ENCODE data around the gene SIMC1. TPM values are rescaled to one million over a fixed set of nuclear protein-coding genes. Genes with fewer than 3 reads are reported as not detected.
"Not testable (repeated sequence)": the region's sequence is repeated elsewhere in the genome, so short reads cannot be mapped to it uniquely, and the experiment has no call there.

The SIMC1 gene
- total RNA-seq, 2 donors from 2014 or later: 23.2 to 25.5 TPM

DNA sequence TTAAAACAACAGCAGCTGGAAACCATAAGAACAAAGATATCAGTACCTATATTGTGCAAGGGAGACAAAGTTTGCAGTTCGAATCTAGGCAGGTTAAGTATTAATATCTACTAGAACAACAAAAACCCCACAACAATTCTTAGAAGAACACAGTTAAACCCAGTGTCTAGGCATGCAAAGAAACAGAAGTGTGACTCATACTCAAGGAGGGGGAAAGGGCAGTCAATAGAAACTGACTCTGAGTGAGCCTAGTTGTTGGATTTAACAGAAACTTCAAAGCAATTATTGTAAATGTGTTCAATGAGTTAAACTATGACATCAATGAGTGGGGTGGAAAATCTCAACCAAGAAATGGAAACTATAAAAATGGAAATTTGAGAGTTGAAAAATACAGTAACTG is 28.2 kb downstream of the SIMC1 start:
- H3K27ac Mint-ChIP-seq; DNase-seq; H3K9me3 Mint-ChIP-seq; H3K27me3 Mint-ChIP-seq (ENCODE audit: low read depth): not testable (repeated sequence)
- ATAC-seq (replicated peaks in 1 of 2): peak; percentile 85 to 91
- Mint-ChIP-seq H3K36me3 (ENCODE audit: insufficient read depth in 2 of 2) (peaks cover 4 to 22% of the 10 kb centered on the region in 2 donors), H3K4me1 (ENCODE audit: low read depth) (peaks cover 13% of the 10 kb centered on the region), H3K4me3 (peak overlapping the region in 1 of 2 donors; percentile 27)

DNA sequence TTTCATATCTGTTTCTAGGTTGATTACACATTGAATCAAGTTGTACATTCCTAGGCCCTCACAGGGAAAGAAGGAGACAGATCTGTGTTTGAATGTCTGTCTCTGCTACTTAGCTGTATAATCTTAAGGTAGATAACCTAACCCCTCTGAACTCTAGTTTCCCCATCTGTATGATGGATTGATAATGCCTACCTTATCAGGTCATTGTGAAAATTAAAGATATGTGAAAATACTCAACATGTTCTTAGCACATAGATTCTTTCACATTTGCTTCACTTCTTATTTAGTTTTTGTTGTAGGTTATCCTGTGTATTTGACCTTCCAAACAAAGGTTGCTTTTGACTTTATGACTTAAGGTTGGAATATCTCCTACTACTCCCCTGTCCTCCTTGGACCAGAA is 50.8 kb downstream of the SIMC1 start:
- H3K27me3 Mint-ChIP-seq (ENCODE audit: low read depth); H3K27ac Mint-ChIP-seq; ATAC-seq (replicated peaks in 1 of 2); DNase-seq; H3K4me3 Mint-ChIP-seq; H3K4me1 Mint-ChIP-seq (ENCODE audit: low read depth); H3K36me3 Mint-ChIP-seq (ENCODE audit: insufficient read depth in 2 of 2); H3K9me3 Mint-ChIP-seq: not testable (repeated sequence)

GRCh38 chr5:176290057-176290840 is 52.0 kb downstream of the SIMC1 start:
- ATAC-seq (replicated peaks in 1 of 2); H3K4me3 Mint-ChIP-seq; H3K27me3 Mint-ChIP-seq (ENCODE audit: low read depth); H3K27ac Mint-ChIP-seq; DNase-seq; H3K4me1 Mint-ChIP-seq (ENCODE audit: low read depth); H3K36me3 Mint-ChIP-seq (ENCODE audit: insufficient read depth in 2 of 2); H3K9me3 Mint-ChIP-seq: not testable (repeated sequence)

GRCh38 chr5:176305356-176305755 is 67.1 kb downstream of the SIMC1 start:
- H3K27ac Mint-ChIP-seq; H3K27me3 Mint-ChIP-seq (ENCODE audit: low read depth); H3K9me3 Mint-ChIP-seq; ATAC-seq (replicated peaks in 1 of 2); DNase-seq; H3K4me1 Mint-ChIP-seq (ENCODE audit: low read depth); H3K4me3 Mint-ChIP-seq: not testable (repeated sequence)
- H3K36me3 Mint-ChIP-seq (ENCODE audit: insufficient read depth in 2 of 2): peaks cover 11 to 15% of the 10 kb centered on the region in 2 donors

- Mint-ChIP-seq H3K4me1 (ENCODE audit: low read depth) (no peaks in the 10 kb centered on the region), H3K27me3 (ENCODE audit: low read depth) (no peaks in the 10 kb centered on the region), H3K9me3 (no peaks in the 10 kb centered on the region), H3K4me3 (no peak overlapping the region), H3K27ac (peak overlapping the region; percentile 38), H3K36me3 (ENCODE audit: insufficient read depth in 2 of 2) (peaks cover 0 to 4% of the 10 kb centered on the region in 2 donors)
- ATAC-seq (replicated peaks in 1 of 2): no peak
- DNase-seq: no peak
Observed at GRCh38 chr5:176317534-176318374, 79.5 kb downstream of the SIMC1 start.

- no peak overlapping the region for H3K27ac Mint-ChIP-seq
- H3K9me3 Mint-ChIP-seq: no peaks in the 10 kb centered on the region
- ATAC-seq (replicated peaks in 1 of 2) (no peak), DNase-seq (no peak)
- no peaks in the 10 kb centered on the region for H3K27me3 Mint-ChIP-seq (ENCODE audit: low read depth)
- H3K4me1 Mint-ChIP-seq (ENCODE audit: low read depth): no peaks in the 10 kb centered on the region
- peaks cover 3 to 6% of the 10 kb centered on the region in 2 donors for H3K36me3 Mint-ChIP-seq (ENCODE audit: insufficient read depth in 2 of 2)
- H3K4me3 Mint-ChIP-seq: no peak overlapping the region
Observed at GRCh38 chr5:176319827-176320554, 81.8 kb downstream of the SIMC1 start.

DNA sequence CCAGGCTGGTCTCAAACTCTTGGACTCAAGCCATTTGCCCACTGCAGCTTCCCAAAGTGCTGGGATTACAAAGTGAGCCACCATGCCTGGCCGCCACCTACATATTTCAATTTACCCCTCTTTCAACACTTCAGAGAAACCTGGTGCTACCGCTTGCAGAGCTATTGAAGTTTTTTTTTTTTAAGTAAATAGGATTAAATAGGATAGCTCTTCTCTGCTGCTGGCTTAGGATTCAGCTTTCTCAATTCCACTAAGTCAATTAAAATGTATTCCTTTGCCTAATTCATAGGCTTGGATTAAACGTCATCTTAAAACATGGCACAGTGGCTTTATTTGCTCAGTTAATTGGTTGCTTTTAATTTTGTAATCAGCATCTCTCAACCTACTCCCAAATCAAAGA is 82.4 kb downstream of the SIMC1 start:
- no peak overlapping the region for H3K27ac Mint-ChIP-seq
- H3K36me3 Mint-ChIP-seq (ENCODE audit: insufficient read depth in 2 of 2): peaks cover 3 to 6% of the 10 kb centered on the region in 2 donors
- no peaks in the 10 kb centered on the region for H3K27me3 Mint-ChIP-seq (ENCODE audit: low read depth)
- no peaks in the 10 kb centered on the region for H3K9me3 Mint-ChIP-seq
- DNase-seq (no peak), ATAC-seq (replicated peaks in 1 of 2) (no peak)
- H3K4me3 Mint-ChIP-seq: no peak overlapping the region
- no peaks in the 10 kb centered on the region for H3K4me1 Mint-ChIP-seq (ENCODE audit: low read depth)

GRCh38 chr5:176334031-176334770 is 96.0 kb downstream of the SIMC1 start:
- peaks cover 2 to 4% of the 10 kb centered on the region in 2 donors for H3K9me3 Mint-ChIP-seq
- no peaks in the 10 kb centered on the region for H3K27me3 Mint-ChIP-seq (ENCODE audit: low read depth)
- peaks cover 12% of the 10 kb centered on the region in 2 donors for H3K36me3 Mint-ChIP-seq (ENCODE audit: insufficient read depth in 2 of 2)
- DNase-seq: no peak
- no peak overlapping the region for H3K27ac Mint-ChIP-seq
- no peak for ATAC-seq (replicated peaks in 1 of 2)
- H3K4me3 Mint-ChIP-seq: no peak overlapping the region
- no peaks in the 10 kb centered on the region for H3K4me1 Mint-ChIP-seq (ENCODE audit: low read depth)

GRCh38 chr5:176337913-176338312 is 99.7 kb downstream of the SIMC1 start:
- Mint-ChIP-seq H3K4me1 (ENCODE audit: low read depth) (no peaks in the 10 kb centered on the region), H3K27me3 (ENCODE audit: low read depth) (no peaks in the 10 kb centered on the region), H3K36me3 (ENCODE audit: insufficient read depth in 2 of 2) (peaks cover 9 to 11% of the 10 kb centered on the region in 2 donors), H3K4me3 (no peak overlapping the region), H3K9me3 (peaks cover 2 to 4% of the 10 kb centered on the region in 2 donors), H3K27ac (peak overlapping the region; percentile 53)
- DNase-seq (no peak), ATAC-seq (replicated peaks in 1 of 2) (no peak)

GRCh38 chr5:176339304-176339703 is 101.1 kb downstream of the SIMC1 start:
- H3K9me3 Mint-ChIP-seq: no peaks in the 10 kb centered on the region
- DNase-seq (no peak), ATAC-seq (replicated peaks in 1 of 2) (no peak)
- no peaks in the 10 kb centered on the region for H3K27me3 Mint-ChIP-seq (ENCODE audit: low read depth)
- H3K27ac Mint-ChIP-seq: no peak overlapping the region
- peaks cover 3 to 4% of the 10 kb centered on the region in 2 donors for H3K36me3 Mint-ChIP-seq (ENCODE audit: insufficient read depth in 2 of 2)
- no peaks in the 10 kb centered on the region for H3K4me1 Mint-ChIP-seq (ENCODE audit: low read depth)
- no peak overlapping the region for H3K4me3 Mint-ChIP-seq

- Mint-ChIP-seq H3K27ac (no peak overlapping the region), H3K4me3 (no peak overlapping the region), H3K4me1 (ENCODE audit: low read depth) (no peaks in the 10 kb centered on the region), H3K27me3 (ENCODE audit: low read depth) (no peaks in the 10 kb centered on the region), H3K36me3 (ENCODE audit: insufficient read depth in 2 of 2) (no peaks in the 10 kb centered on the region), H3K9me3 (no peaks in the 10 kb centered on the region)
- DNase-seq (no peak), ATAC-seq (replicated peaks in 1 of 2) (no peak)
Observed at GRCh38 chr5:176341325-176342157, 103.3 kb downstream of the SIMC1 start.

- no peak overlapping the region for H3K27ac Mint-ChIP-seq
- no peak overlapping the region for H3K4me3 Mint-ChIP-seq
- DNase-seq: no peak
- H3K9me3 Mint-ChIP-seq: no peaks in the 10 kb centered on the region
- H3K4me1 Mint-ChIP-seq (ENCODE audit: low read depth): no peaks in the 10 kb centered on the region
- no peaks in the 10 kb centered on the region for H3K27me3 Mint-ChIP-seq (ENCODE audit: low read depth)
- H3K36me3 Mint-ChIP-seq (ENCODE audit: insufficient read depth in 2 of 2): no peaks in the 10 kb centered on the region
- ATAC-seq (replicated peaks in 1 of 2): no peak
Observed at GRCh38 chr5:176342158-176342483, 103.9 kb downstream of the SIMC1 start.

Measured in activated T-cell treated with anti-CD3 and anti-CD28 coated beads, Interleukin-2, amount 50 U/mL, for 72 hours (primary cell).